ENCODE results near the gene DLG4. TPM values are rescaled to one million over a fixed set of nuclear protein-coding genes. Genes with fewer than 3 reads are reported as not detected.
A peak's percentile ranks its signal among the peaks of the same experiment; 100 is the strongest.

The DLG4 gene
- total RNA-seq, 1 experiment from 2014 or later = 3.9 TPM

DNA sequence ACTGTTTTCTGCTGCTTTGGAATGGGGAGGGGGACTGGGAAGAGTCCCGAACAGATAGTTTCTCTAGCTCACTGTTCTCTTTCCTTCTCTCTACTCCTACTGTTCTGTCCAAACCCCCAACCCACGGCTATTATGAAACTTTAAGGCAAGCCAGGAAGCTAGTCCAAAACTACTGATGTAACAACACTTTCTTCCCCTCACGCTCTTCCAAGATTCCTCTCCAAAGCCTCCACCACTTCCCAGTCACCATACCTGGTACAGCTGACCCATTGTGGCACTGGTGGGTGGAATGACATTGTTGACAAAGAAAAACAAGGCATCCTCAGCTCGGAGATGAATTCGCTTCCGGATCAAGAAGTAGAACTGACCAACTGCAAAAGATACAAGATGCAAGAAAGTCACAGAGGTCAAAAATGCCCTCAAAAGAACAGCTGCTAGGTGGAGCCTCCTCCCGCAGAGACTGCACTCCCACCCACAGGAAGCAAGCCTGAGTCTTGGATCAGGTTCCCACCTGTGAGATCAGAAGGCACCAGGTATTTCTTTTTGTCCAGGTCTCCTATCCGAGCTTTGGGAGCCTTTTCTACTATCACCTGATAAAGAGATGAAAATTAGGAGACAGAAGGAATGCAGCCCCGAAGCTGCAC is 21.6 kb upstream of the DLG4 start:
- H3K27ac ChIP-seq = peak overlapping the region; percentile 79; the same call in 1 of the 2 replicates
- H3K9me3 ChIP-seq (replicated peaks) = no peaks in the 10 kb centered on the region
- 0 out of 2 replicates have a peak, but pooled peaks cover 4% of the 10 kb centered on the region for H3K4me1 ChIP-seq
- DNase-seq = no peak
- H3K4me3 ChIP-seq = peak overlapping the region; percentile 84
- H3K36me3 ChIP-seq = peaks cover 8% of the 10 kb centered on the region; the same call in 1 of the 2 replicates
- no peaks in the 10 kb centered on the region for H3K27me3 ChIP-seq

DNA sequence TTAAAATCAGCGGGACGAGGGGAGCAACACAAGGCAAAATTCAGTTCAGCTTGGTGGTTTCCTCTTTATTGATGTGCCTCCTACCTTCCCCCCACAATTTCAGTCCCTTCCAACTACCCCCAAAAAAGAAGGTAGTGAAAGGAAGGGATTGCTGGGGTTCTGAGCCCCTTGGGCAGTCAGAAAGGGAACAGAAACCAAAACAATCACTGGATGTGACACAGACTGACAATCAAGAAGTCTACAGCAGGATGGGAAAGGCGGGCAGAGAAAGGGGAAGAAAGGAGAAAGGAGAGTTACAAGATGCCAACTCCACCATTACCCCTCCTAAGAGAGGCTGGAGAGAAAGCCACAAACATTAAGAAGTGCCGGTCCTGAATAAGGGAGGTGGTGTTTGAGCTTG is 20.7 kb upstream of the DLG4 start:
- Histone ChIP-seq H3K36me3 (peaks cover 13% of the 10 kb centered on the region; the same call in 1 of the 2 replicates), H3K27me3 (no peaks in the 10 kb centered on the region), H3K4me1 (0 out of 2 replicates have a peak, but pooled peaks cover 4% of the 10 kb centered on the region), H3K27ac (no peak overlapping the region), H3K4me3 (peak overlapping the region; percentile 18; the same call in 1 of the 2 replicates), H3K9me3 (replicated peaks) (no peaks in the 10 kb centered on the region)
- no peak for DNase-seq

DNA sequence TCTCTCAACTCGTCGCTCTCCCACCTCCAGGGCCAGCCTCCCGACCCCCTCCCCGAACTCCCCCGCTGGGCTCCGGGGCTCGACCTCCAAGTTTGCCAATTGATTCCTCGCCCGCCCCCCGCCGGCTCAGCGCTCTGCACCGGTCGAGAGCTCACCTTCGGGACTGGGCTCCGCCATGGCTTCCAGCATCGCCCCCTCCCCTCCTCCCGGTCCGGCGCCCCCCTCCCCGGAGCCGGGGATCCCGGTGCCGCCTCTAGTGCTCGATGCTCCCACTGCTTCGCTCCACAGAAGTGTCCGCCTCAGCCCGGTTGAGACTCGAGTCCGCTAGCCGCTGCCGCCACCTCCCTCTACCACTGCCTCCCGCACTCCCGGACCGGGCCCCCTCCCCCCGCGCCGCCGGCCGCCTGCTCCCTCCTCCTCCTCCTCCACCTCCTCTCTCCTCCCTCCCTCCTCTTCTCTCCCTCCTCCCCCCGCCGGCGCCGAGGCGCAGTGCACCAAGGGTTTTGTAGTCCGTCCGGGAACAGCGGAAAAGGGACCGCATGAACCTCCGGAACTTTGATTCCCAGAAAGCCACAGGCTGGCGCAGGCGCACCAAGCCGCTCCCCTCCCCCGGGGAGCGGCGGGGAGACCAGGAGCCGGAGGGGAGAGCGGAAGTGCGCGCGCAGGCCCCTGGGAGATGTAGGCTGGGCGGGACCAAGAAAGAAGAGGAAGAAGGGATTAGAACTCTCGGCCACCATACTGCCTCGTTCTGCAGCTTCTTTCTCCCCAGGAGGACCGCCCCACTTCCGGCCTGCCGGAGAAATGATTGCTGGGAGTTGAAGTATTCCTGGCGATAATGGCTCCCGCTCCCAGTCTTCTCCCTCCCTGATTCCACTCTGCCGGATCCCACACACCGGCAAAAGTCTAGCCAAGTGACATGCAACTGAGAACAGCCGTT is 19.7 kb upstream of the DLG4 start, which contains the start of gene PHF23:
Gene PHF23 (minus strand): TSS at position 367 of the 937 bp plus-strand sequence. CDS start 178 bp downstream, at position 189.
- Histone ChIP-seq H3K36me3 (peaks cover 16% of the 10 kb centered on the region; the same call in 1 of the 2 replicates), H3K4me3 (peak within 1 kb of the TSS; percentile 75), H3K27me3 (no peaks in the 10 kb centered on the region), H3K4me1 (0 out of 2 replicates have a peak, but pooled peaks cover 4% of the 10 kb centered on the region), H3K27ac (peak within 1 kb of the TSS; percentile 40), H3K9me3 (replicated peaks) (no peaks in the 10 kb centered on the region)
- DNase-seq = peak; percentile 96 to 97

DNA sequence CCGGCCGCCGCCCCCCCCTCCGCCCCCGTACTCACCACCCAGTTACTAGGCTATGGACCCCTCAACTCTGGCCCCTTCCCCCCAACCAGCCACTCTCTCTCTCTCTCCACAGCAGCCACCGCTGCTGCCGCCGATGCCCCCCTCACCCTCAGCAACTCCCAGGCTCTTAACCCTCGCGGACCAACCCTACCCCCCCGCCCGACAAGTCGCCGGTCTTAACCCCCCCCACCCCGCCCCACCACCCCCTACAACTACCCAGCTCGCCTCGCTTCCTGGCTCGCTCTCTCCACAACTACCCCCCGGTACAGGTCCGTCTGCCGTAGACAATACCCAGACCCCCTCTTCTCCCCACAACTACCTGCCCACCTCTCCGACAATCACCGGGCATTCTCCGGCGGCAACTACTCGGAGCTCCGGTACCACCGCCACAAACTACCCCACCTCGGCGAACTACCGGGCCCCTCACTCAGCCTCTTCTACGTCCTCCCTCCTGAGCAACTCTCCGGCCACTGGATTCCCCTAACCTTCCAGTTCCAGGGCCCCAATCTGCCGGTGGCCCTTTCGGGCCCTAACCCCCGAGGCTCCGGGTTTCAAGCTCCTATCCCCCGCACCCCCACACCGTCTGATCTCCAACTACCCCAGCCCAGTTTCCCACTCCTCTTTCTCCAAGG is 18.9 kb upstream of the DLG4 start:
- DNase-seq = no peak
- Histone ChIP-seq H3K27ac (peak overlapping the region; percentile 40), H3K4me1 (0 out of 2 replicates have a peak, but pooled peaks cover 4% of the 10 kb centered on the region)

DNA sequence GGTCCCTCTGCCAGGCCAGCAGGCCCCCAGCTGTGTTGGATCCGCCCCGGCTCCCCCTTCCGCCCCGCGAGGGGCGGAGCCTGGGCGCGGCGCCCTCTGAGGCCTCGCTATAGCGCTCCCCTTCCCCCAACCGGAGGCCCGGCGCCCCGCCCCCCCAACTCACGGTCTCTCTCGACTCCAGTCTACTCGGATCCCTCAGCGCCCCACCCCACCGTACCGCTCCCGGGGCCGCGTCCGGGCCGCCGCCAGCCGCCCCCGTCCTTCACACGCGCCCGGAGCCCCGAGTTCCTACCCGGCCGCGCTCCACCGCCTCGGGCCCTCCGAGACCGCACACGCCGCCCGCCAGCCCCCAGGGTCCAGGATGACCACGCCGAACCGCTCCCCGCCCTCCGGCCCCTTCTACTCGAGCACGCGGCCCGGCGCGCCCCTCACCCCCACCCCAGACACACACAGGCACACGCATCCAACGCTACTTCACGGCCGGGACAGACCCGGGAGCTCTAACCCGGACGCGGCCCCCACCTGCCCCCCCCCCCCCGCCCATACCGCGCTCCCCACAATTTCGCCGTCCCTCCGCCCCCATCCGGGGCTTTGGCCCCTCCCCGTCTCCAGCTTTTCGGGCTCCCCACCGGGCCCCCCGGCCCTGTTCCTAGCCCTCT is 18.3 kb upstream of the DLG4 start:
- DNase-seq = peak; percentile 71
- peaks cover 11% of the 10 kb centered on the region; the same call in 1 of the 2 replicates for H3K36me3 ChIP-seq
- H3K9me3 ChIP-seq (replicated peaks) = no peaks in the 10 kb centered on the region
- H3K27me3 ChIP-seq = no peaks in the 10 kb centered on the region
- H3K27ac ChIP-seq = peak overlapping the region; percentile 67
- peak overlapping the region; percentile 68 for H3K4me3 ChIP-seq
- H3K4me1 ChIP-seq = 0 out of 2 replicates have a peak, but pooled peaks cover 4% of the 10 kb centered on the region

More for the DNA sequence above, 18.9 kb upstream of the DLG4 start:
- Histone ChIP-seq H3K36me3 (peaks cover 11% of the 10 kb centered on the region; the same call in 1 of the 2 replicates), H3K4me3 (peak overlapping the region; percentile 75), H3K27me3 (no peaks in the 10 kb centered on the region), H3K9me3 (replicated peaks) (no peaks in the 10 kb centered on the region)

DNA sequence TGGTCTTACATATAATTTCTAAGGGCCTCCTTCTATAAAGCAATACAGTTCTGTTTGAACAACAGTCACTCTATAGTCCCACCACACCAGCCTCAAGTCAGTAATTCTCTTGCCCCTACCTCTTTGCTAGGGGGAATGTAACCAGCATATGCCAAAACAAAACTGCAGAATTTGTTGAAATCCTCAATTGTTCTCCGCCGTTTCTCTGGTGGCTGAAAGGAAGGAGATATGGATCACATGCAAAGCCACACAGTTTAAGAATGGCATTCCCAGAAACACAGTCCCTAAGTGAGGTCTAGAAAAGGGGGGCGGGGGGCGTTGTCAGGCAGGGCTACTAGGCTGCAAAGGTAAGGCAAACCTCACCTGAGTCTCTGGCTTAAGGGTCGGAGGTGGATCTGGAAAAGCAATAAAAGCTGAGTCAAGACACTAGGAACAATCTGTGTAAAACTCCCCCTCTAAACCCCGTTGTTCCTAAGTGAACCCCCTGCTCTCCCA is 17.7 kb upstream of the DLG4 start:
- Histone ChIP-seq H3K27ac (peak overlapping the region; percentile 67), H3K4me3 (peak overlapping the region; percentile 68), H3K27me3 (no peaks in the 10 kb centered on the region), H3K4me1 (0 out of 2 replicates have a peak, but pooled peaks cover 4% of the 10 kb centered on the region), H3K9me3 (replicated peaks) (no peaks in the 10 kb centered on the region), H3K36me3 (peaks cover 11% of the 10 kb centered on the region; the same call in 1 of the 2 replicates)
- no peak for DNase-seq

DNA sequence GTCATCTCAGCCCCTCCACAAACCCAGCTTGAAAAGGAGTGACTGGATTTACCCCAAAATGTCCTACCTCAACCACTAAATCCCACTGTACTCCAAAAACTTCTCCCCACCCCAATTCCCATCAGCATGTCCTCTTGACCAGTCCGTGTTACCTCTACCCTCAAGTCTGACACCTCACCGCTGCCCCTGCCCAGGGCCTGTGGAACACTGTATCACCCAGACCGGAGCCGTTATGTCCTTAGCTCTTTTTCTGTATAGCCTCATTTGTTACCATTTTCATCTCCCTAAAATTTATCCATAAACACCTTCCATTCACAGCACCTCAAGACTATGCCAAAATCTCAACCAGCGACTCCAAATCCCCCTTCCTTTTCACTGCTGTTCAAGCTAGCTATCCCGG is 17.2 kb upstream of the DLG4 start:
- Histone ChIP-seq H3K4me1 (0 out of 2 replicates have a peak, but pooled peaks cover 4% of the 10 kb centered on the region), H3K27ac (no peak overlapping the region), H3K36me3 (peaks cover 11% of the 10 kb centered on the region; the same call in 1 of the 2 replicates), H3K9me3 (replicated peaks) (no peaks in the 10 kb centered on the region), H3K4me3 (no peak overlapping the region), H3K27me3 (no peaks in the 10 kb centered on the region)
- DNase-seq = no peak

DNA sequence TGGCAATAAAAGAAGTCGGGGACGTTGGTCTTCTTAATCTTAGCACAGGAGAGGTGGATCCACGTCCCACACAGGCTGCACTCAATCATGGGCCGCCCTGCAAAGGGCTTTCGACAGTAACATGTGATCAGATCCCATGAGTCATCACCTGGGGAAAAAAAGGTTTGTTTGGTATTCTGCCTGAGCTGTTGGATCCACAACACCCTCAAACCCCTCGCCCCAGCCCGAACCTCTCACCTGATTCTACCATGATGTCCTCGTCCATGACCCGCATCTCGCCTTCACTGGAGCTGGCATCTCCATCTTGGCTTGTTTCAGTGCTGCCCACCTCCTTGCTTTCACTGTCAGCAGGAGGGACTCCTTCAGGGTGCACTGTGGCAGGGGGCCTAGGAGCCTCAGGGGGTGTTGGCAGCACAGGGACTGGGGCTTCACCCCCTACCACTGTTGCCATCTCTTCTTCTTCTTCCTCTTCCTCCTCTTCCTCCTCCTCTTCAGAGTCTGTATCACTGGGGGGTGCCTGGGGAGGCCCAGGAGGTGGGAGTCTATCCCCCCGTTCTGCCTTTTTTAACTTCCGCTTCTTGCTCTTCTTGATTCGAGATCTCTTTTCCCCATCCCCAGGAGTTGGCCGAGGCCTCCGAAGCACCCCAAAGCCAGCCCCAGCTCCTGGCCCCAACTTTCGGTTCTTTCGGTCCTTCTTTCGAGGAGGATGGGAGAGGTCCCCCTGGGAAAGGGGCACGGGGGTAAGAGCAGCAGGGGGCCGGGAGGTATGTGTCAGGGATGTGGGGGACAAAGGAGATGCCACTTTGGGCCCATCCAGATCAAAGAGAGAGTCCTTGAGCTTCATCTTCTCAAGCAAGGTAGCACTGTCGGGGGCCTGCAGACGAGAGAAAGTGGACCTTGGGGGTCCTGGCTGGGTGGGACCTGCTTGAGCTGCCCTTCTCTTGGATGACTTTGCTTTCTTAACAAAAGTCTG is 16.3 kb upstream of the DLG4 start:
- peaks cover 11% of the 10 kb centered on the region; the same call in 1 of the 2 replicates for H3K36me3 ChIP-seq
- no peak for DNase-seq
- no peak overlapping the region for H3K27ac ChIP-seq
- no peak overlapping the region for H3K4me3 ChIP-seq
- no peaks in the 10 kb centered on the region for H3K9me3 ChIP-seq (replicated peaks)
- no peaks in the 10 kb centered on the region for H3K27me3 ChIP-seq
- 0 out of 2 replicates have a peak, but pooled peaks cover 4% of the 10 kb centered on the region for H3K4me1 ChIP-seq

DNA sequence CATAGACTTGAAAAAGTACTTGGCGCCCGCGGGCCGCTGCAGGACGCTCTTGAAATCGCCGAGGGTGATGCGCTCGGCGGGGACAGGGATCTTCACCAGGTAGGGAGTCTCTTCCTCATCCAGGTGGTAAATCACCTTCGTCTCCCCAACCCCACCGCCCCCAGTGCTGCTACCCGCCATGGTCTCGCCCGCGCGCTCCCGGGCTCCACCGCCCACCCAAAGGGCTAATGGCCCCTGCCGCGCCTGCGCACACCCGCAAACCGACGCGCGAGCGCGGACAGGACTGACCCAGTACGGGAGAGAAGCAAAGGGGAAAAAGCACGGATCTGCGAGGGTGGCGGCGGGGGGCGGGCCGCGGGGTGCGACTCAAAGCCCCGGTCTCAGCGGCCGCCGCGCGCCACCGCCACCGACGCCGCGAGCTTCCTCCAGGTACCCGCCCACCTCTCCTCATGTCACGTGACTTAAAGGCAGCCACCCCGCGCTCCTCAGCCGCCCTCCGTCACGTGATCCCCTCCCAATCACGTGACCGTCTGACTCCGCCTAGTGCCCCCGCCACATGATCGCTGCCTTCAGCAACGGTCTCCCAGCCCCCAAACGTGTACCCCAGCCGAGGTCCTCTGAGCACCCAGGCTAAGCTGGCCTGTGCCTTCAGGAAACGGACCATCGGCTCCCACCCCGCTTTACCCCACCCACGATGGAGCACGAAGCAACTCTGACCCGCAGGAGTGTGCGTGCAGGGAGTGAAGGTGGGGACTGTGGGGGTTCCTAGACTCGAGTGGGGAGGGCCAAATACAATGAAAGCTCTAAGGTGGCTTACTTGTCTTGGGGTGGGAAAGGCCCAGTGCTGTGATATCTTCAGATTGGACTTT is 14.7 kb upstream of the DLG4 start, which contains the start of gene DVL2:
Gene DVL2 (minus strand): TSS at position 435 of the 869 bp plus-strand sequence. CDS start 255 bp downstream, at position 180.
- Histone ChIP-seq H3K4me1 (no peaks in the 10 kb centered on the region), H3K27ac (peak within 1 kb of the TSS; percentile 70), H3K4me3 (peak within 1 kb of the TSS; percentile 74), H3K9me3 (replicated peaks) (no peaks in the 10 kb centered on the region), H3K36me3 (peaks cover 11% of the 10 kb centered on the region; the same call in 1 of the 2 replicates), H3K27me3 (no peaks in the 10 kb centered on the region)
- DNase-seq = peak; percentile 91 to 92

DNA sequence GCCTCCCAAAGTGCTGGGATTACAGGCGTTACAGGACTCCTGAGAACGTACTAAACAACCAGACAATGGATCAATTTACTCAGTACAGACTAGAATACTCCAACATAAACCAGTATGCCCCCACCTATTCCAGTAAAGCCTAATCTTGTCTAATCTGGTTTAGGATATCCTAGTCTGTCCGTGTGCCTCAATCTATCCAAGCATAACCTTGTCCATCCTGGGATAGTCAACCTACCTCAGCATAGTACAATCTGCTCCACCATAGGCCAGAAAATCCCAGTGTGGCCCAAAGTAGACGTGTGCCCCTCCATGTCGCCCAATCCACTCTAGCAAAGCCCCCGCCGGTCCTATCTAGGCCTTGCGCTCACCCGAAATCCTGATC is 14.1 kb upstream of the DLG4 start:
- peaks cover 11% of the 10 kb centered on the region; the same call in 1 of the 2 replicates for H3K36me3 ChIP-seq
- peak overlapping the region; percentile 70 for H3K27ac ChIP-seq

DNA sequence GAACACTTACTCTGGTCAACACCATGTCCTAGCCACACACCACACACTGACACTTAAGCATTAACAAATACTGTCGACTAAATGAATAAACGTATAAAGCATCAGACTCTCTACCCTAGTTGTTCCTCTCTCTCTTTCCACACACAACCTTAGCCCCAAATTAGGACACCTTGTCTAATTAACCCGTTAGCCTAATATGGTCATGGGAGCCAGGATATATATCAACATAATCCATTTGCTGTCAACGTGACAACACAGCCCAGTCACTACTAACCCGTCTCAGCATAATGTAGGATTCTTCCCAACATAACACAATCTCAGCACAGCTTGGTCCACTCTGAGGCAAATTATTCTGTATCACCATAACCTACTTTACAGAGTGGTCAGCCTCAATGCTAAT is 12.5 kb upstream of the DLG4 start:
- no peaks in the 10 kb centered on the region for H3K9me3 ChIP-seq (replicated peaks)
- peaks cover 10% of the 10 kb centered on the region; the same call in 1 of the 2 replicates for H3K36me3 ChIP-seq
- no peaks in the 10 kb centered on the region for H3K4me1 ChIP-seq
- no peaks in the 10 kb centered on the region for H3K27me3 ChIP-seq
- 0 out of 2 replicates have a peak overlapping the region, but pooled peaks have one; percentile 74 for H3K4me3 ChIP-seq
- H3K27ac ChIP-seq = no peak overlapping the region
- no peak for DNase-seq

More for the DNA sequence above, 14.1 kb upstream of the DLG4 start:
- DNase-seq = peak in 1 of 2 experiments; percentile 37
- H3K9me3 ChIP-seq (replicated peaks) = no peaks in the 10 kb centered on the region
- no peaks in the 10 kb centered on the region for H3K27me3 ChIP-seq
- H3K4me1 ChIP-seq = no peaks in the 10 kb centered on the region
- H3K4me3 ChIP-seq = peak overlapping the region; percentile 74

DNA sequence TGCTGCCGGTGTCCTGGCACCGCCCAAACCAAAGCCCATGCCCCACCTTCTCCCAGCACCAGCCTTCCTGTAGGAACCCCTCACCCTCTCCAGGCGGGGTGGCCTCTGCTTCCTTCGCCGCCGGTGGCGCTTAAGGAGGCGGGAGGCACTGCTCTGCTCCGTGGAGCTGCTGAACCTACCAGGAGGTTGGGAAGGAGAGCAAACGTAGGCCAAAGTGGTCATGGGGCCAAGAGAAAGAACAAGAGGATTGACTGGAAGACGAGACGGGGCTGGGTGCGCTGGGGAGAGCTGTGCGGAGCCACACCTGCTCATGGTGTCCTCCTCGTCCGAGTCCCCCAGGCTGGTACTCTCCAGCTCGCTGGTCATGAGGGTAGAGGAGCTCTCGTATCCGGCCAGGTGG is 9.9 kb upstream of the DLG4 start:
- Histone ChIP-seq H3K4me3 (no peak overlapping the region), H3K27me3 (no peaks in the 10 kb centered on the region), H3K4me1 (no peaks in the 10 kb centered on the region), H3K27ac (no peak overlapping the region), H3K36me3 (no peaks in the 10 kb centered on the region; the same call in 1 of the 2 replicates), H3K9me3 (replicated peaks) (no peaks in the 10 kb centered on the region)
- no peak for DNase-seq
